Ishikawa (cell line): Measurements from ENCODE around the gene CAMK1D.

ENCODE experiments used
- EGR1 ChIP-seq: IDR thresholded peaks from 2 replicates; pipeline ENCODE4 v1.6.1; 2012
- EP300 ChIP-seq: IDR thresholded peaks from 2 replicates; pipeline ENCODE4 v1.6.1; 2012; ENCODE audit warnings: borderline replicate concordance
- MAX ChIP-seq: IDR thresholded peaks from 2 replicates; pipeline ENCODE4 v1.6.1; 2012
- RAD21 ChIP-seq: IDR thresholded peaks from 2 replicates; pipeline ENCODE4 v1.6.1; 2012; ENCODE audit warnings: low read depth
- TAF1 ChIP-seq: IDR thresholded peaks from 2 replicates; pipeline ENCODE4 v1.6.1; 2012; ENCODE audit warnings: low read depth, mild to moderate bottlenecking
- YY1 ChIP-seq: IDR thresholded peaks from 2 replicates; pipeline ENCODE4 v1.6.1; 2012; ENCODE audit warnings: low read depth
- ZBTB7A ChIP-seq: IDR thresholded peaks from 2 replicates; pipeline ENCODE4 v1.6.1; 2012; ENCODE audit warnings: low read depth
- TF ChIP-seq, protein P1 (sequence below): IDR thresholded peaks from 2 replicates; pipeline ENCODE4 v1.6.1; 2012; ENCODE audit warnings: low read depth, mild to moderate bottlenecking

- no peak for TF ChIP-seq TAF1
- no peak for TF ChIP-seq EGR1
- no peak for TF ChIP-seq YY1
- TF ChIP-seq RAD21 = no peak
- TF ChIP-seq, protein P1, sequence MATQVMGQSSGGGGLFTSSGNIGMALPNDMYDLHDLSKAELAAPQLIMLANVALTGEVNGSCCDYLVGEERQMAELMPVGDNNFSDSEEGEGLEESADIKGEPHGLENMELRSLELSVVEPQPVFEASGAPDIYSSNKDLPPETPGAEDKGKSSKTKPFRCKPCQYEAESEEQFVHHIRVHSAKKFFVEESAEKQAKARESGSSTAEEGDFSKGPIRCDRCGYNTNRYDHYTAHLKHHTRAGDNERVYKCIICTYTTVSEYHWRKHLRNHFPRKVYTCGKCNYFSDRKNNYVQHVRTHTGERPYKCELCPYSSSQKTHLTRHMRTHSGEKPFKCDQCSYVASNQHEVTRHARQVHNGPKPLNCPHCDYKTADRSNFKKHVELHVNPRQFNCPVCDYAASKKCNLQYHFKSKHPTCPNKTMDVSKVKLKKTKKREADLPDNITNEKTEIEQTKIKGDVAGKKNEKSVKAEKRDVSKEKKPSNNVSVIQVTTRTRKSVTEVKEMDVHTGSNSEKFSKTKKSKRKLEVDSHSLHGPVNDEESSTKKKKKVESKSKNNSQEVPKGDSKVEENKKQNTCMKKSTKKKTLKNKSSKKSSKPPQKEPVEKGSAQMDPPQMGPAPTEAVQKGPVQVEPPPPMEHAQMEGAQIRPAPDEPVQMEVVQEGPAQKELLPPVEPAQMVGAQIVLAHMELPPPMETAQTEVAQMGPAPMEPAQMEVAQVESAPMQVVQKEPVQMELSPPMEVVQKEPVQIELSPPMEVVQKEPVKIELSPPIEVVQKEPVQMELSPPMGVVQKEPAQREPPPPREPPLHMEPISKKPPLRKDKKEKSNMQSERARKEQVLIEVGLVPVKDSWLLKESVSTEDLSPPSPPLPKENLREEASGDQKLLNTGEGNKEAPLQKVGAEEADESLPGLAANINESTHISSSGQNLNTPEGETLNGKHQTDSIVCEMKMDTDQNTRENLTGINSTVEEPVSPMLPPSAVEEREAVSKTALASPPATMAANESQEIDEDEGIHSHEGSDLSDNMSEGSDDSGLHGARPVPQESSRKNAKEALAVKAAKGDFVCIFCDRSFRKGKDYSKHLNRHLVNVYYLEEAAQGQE = no peak
- no peak for TF ChIP-seq ZBTB7A
- TF ChIP-seq EP300 = no peak
- TF ChIP-seq MAX = no peak
These were observed 378.5 kb downstream of the CAMK1D start for GRCh38 chr10:12727832-12728215.
